Esophagus squamous epithelium (tissue), 4 donors: Measurements from ENCODE around the gene LENG9.
"Not testable (repeated sequence)": the region's sequence is repeated elsewhere in the genome, so short reads cannot be mapped to it uniquely, and the experiment has no call there.

Experiments used
- CTCF ChIP-seq, 6 experiments: fragments of 450-650 bp in 4 of 6; fragments of 200-600 bp in 2 of 6; sonication (generic) in 2 of 6; IDR thresholded peaks; one replicate each; pipeline ENCODE4 v1.5.1; 2016 to 2019; ENCODE audit warnings: antibody characterized with exemption in 6 of 6, mild to moderate bottlenecking in 4 of 6, moderate library complexity in 4 of 6
- POLR2A ChIP-seq, 4 donors: fragments of 450-650 bp; IDR thresholded peaks; one replicate each; pipeline ENCODE4 v1.6.1; 2017; ENCODE audit warnings: antibody characterized with exemption in 4 of 4, mild to moderate bottlenecking in 4 of 4, moderate library complexity in 3 of 4

GRCh38 chr19:54495284-54495683, 31.7 kb upstream of the LENG9 start:
- not testable (repeated sequence) for TF ChIP-seq POLR2A, CTCF (IDR thresholded peaks at IDR 0.05)
